Endodermal cell (in vitro differentiated cells): Measurements from ENCODE around the gene TTC9B. TPM values are rescaled to one million over a fixed set of nuclear protein-coding genes. Genes with fewer than 3 reads are reported as not detected.
A peak's percentile ranks its signal among the peaks of the same experiment; 100 is the strongest.

ENCODE experiments used
- DNase-seq: peaks from one replicate; pipeline ENCODE4 v3.0.0-alpha.2; 2017
- H3K27ac ChIP-seq: 2 replicates; pipeline ENCODE4 v1.5.1; 2013; ENCODE audit warnings: mild to moderate bottlenecking, low read depth, low read length, moderate library complexity
- H3K27me3 ChIP-seq: 2 replicates; pipeline ENCODE4 v1.6.1; 2013; ENCODE audit warnings: mild to moderate bottlenecking, low read length, moderate library complexity; ENCODE audit not compliant: insufficient read depth, control insufficient read depth, poor library complexity, severe bottlenecking
- H3K36me3 ChIP-seq: 2 replicates; pipeline ENCODE4 v1.7.0; 2013; ENCODE audit warnings: mild to moderate bottlenecking, low read length, moderate library complexity; ENCODE audit not compliant: control insufficient read depth, insufficient read depth
- H3K4me1 ChIP-seq: one replicate; pipeline ENCODE4 v1.7.0; 2013; ENCODE audit warnings: low read length; ENCODE audit not compliant: control insufficient read depth, insufficient read depth
- H3K4me3 ChIP-seq: 2 replicates; pipeline ENCODE4 v1.5.1; 2013; ENCODE audit warnings: mild to moderate bottlenecking, low read length, moderate library complexity
- H3K9ac ChIP-seq: 2 replicates; pipeline ENCODE4 v1.6.1; 2013; ENCODE audit warnings: mild to moderate bottlenecking, low read length, moderate library complexity; ENCODE audit not compliant: poor library complexity, severe bottlenecking; ENCODE audit errors: extremely low read depth
- H3K9me3 ChIP-seq: 2 replicates; pipeline ENCODE4 v1.6.1; 2013; ENCODE audit warnings: mild to moderate bottlenecking, low read length, moderate library complexity; ENCODE audit not compliant: control insufficient read depth
- H3K27ac Mint-ChIP-seq: 2 replicates; pipeline ENCODE4 v1.8.0; 2020; ENCODE audit warnings: mixed read lengths
- H3K27me3 Mint-ChIP-seq: 2 replicates; pipeline ENCODE4 v1.8.0; 2021; ENCODE audit warnings: mild to moderate bottlenecking, mixed read lengths; ENCODE audit not compliant: insufficient read depth
- H3K36me3 Mint-ChIP-seq: 2 replicates; pipeline ENCODE4 v1.8.0; 2020; ENCODE audit warnings: low read depth, mixed read lengths
- H3K4me1 Mint-ChIP-seq: 2 replicates; pipeline ENCODE4 v1.8.0; 2020; ENCODE audit warnings: mixed read lengths
- H3K4me3 Mint-ChIP-seq: 2 replicates; pipeline ENCODE4 v1.8.0; 2020; ENCODE audit warnings: mild to moderate bottlenecking, moderate library complexity, mixed read lengths
- H3K9me3 Mint-ChIP-seq: 2 replicates; pipeline ENCODE4 v1.8.0; 2020; ENCODE audit warnings: mild to moderate bottlenecking, mixed read lengths
- CTCF ChIP-seq: fragments of 200-600 bp; sonication (generic); conservative IDR thresholded peaks from 2 replicates; pipeline ENCODE4 v1.5.0; 2021; ENCODE audit warnings: antibody characterized with exemption, mild to moderate bottlenecking
- WGBS, 2 experiments: methylation state at CpG; one replicate each; pipeline versions ENCODE4 v1.1.5 to v1.1.7; 2013; ENCODE audit warnings: missing lambda C conversion rate in 2 of 2, mixed read lengths in 1 of 2; ENCODE audit not compliant: insufficient coverage in 1 of 2, insufficient read length in 1 of 2; 5-methylcytosine and 5-hydroxymethylcytosine counted together
- total RNA-seq, 2 donors: library from RNA; stranded (reverse); fragmentation: NEBNext Ultra II Directional in 1 of 2; extraction: Animal tissue kit (Norgen Biotek cat#: 25700) in 1 of 2; gene quantifications; 2 replicates in 1 of 2; 3 replicates in 1 of 2; pipeline ENCODE4 v1.2.1, GENCODE V29; 2021

The TTC9B gene
- total RNA-seq, 2 donors from 2014 or later, result not detected

- Histone ChIP-seq H3K27me3 (peaks cover 4% of the 10 kb centered on the region), H3K4me1 (no peaks in the 10 kb centered on the region), H3K4me3 (no peak overlapping the region), H3K27ac (no peak overlapping the region), H3K36me3 (no peaks in the 10 kb centered on the region), H3K9ac (no peak overlapping the region), H3K9me3 (no peaks in the 10 kb centered on the region)
- H3K4me3 Mint-ChIP-seq, result no peak overlapping the region
- DNase-seq, result no peak
- H3K4me1 Mint-ChIP-seq, result no peaks in the 10 kb centered on the region
- H3K27ac Mint-ChIP-seq, result no peak overlapping the region
- peaks cover 4% of the 10 kb centered on the region for H3K27me3 Mint-ChIP-seq
- no peak for TF ChIP-seq CTCF
- peaks cover 6% of the 10 kb centered on the region for H3K36me3 Mint-ChIP-seq
- H3K9me3 Mint-ChIP-seq, result no peaks in the 10 kb centered on the region
- 93 to 95% methylated on average over 3 of the region's 3 CpGs for WGBS, 2 experiments
Observed at GRCh38 chr19:40193587-40193849, 24.7 kb downstream of the TTC9B start.

GRCh38 chr19:40192758-40193586, 25.2 kb downstream of the TTC9B start:
- H3K9me3 ChIP-seq, result no peaks in the 10 kb centered on the region
- Mint-ChIP-seq H3K4me3 (peak overlapping the region; percentile 75), H3K9me3 (no peaks in the 10 kb centered on the region), H3K27ac (no peak overlapping the region), H3K27me3 (peaks cover 4% of the 10 kb centered on the region), H3K36me3 (peaks cover 3% of the 10 kb centered on the region), H3K4me1 (no peaks in the 10 kb centered on the region)
- no peak for TF ChIP-seq CTCF
- no peak overlapping the region for H3K27ac ChIP-seq
- H3K4me3 ChIP-seq, result peak overlapping the region; percentile 64
- H3K9ac ChIP-seq, result no peak overlapping the region
- DNase-seq, result peak; percentile 57
- 72 to 75% methylated on average over 4 to 5 of the region's 5 CpGs for WGBS, 2 experiments
- no peaks in the 10 kb centered on the region for H3K4me1 ChIP-seq
- H3K36me3 ChIP-seq, result no peaks in the 10 kb centered on the region
- H3K27me3 ChIP-seq, result peaks cover 4% of the 10 kb centered on the region

- Mint-ChIP-seq H3K27ac (no peak overlapping the region), H3K4me3 (peak overlapping the region; percentile 75), H3K4me1 (no peaks in the 10 kb centered on the region), H3K27me3 (peaks cover 4% of the 10 kb centered on the region), H3K36me3 (no peaks in the 10 kb centered on the region), H3K9me3 (no peaks in the 10 kb centered on the region)
- peak; percentile 91 for DNase-seq
- Histone ChIP-seq H3K27me3 (peaks cover 4% of the 10 kb centered on the region), H3K4me1 (no peaks in the 10 kb centered on the region), H3K9ac (no peak overlapping the region), H3K4me3 (peak overlapping the region; percentile 64), H3K36me3 (no peaks in the 10 kb centered on the region), H3K9me3 (no peaks in the 10 kb centered on the region), H3K27ac (no peak overlapping the region)
- peak; percentile 54 for TF ChIP-seq CTCF
- 25 to 49% methylated on average over 23 to 61 of the region's 62 CpGs for WGBS, 2 experiments
Observed at GRCh38 chr19:40191836-40192646, 26.1 kb downstream of the TTC9B start.
